AG09319 (cell line): Measurements from ENCODE around the gene ENDOU.
A peak's percentile ranks its signal among the peaks of the same experiment; 100 is the strongest.

Experiments used
- DNase-seq: peaks from one replicate; pipeline ENCODE4 v3.0.0-alpha.2; 2010; ENCODE audit warnings: low read depth; ENCODE audit errors: extremely low read depth
- TF ChIP-seq, protein P1 (sequence below): IDR thresholded peaks from 2 replicates; pipeline ENCODE4 v1.5.1; 2011; ENCODE audit warnings: low read depth, mild to moderate bottlenecking, inconsistent platforms, low read length, moderate library complexity

Gene ENDOU

DNA sequence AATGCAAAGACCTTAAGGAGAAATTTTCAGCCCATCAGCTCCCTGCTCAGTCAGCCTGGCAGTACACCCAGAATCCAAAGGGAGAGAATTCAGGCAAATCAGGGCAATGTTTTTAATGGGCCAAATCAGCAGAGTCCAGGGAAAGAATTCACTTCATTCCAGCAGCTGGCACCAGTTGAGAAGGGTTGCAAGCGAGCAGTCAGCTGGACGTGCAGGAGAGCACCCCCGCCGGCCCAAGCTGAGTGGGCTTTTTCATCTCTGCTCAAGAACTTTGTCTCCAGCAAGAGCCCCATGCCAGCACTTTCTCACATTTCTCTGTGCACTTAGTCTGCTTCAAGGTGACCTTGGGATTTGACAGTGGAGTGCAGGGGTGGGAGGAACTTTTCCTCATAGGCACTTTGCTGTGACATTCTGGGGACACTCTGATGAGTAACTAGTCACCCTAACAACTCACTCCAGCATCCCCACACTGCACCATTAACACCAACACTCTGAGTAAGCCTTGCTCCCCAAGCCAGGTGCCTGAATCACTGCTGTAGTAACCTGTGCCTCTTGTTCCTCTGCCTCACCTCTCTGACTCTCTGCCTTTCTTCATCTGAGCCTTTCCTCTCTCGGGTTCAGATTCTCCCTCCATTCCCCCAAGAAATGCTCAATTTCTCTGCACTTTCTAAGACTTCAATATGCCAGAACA is 2.2 kb downstream of the ENDOU start:
- TF ChIP-seq, protein P1, sequence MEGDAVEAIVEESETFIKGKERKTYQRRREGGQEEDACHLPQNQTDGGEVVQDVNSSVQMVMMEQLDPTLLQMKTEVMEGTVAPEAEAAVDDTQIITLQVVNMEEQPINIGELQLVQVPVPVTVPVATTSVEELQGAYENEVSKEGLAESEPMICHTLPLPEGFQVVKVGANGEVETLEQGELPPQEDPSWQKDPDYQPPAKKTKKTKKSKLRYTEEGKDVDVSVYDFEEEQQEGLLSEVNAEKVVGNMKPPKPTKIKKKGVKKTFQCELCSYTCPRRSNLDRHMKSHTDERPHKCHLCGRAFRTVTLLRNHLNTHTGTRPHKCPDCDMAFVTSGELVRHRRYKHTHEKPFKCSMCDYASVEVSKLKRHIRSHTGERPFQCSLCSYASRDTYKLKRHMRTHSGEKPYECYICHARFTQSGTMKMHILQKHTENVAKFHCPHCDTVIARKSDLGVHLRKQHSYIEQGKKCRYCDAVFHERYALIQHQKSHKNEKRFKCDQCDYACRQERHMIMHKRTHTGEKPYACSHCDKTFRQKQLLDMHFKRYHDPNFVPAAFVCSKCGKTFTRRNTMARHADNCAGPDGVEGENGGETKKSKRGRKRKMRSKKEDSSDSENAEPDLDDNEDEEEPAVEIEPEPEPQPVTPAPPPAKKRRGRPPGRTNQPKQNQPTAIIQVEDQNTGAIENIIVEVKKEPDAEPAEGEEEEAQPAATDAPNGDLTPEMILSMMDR = no peak

DNA sequence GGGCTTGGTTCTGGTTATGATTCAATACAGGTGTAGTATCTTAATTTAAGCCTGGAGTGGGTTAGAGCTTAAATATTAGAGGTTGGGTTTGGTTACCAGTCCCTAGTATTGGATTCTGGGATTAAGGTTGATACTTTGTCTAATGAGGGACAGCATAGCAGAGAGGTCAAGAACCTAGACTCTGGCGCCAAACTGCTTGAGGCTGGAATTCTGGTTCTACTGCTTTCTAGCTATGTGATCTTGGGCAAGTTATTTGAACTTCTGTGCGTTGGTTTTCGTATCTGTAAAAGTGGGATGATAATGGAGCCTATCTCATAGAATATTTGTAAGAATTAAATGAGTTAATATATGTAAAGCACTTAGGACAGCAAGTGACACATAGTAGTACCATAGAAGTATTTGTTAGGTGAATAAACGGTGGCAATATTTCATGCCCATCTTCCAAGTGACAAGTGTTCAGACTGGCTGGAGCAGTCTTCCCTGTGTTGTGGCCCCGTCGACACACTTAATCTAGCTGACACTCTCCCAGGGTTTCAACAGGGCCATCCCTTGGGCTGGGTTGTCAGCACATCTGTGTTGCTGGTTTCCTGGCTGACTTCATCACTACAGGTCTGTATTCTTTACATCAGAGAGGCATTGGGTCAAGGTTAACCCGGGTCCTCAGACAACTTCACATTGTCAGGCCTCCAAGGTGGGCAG is 3.0 kb downstream of the ENDOU start:
- TF ChIP-seq, protein P1 = no peak
- DNase-seq = no peak

More for the DNA sequence above, 2.2 kb downstream of the ENDOU start:
- no peak for DNase-seq

DNA sequence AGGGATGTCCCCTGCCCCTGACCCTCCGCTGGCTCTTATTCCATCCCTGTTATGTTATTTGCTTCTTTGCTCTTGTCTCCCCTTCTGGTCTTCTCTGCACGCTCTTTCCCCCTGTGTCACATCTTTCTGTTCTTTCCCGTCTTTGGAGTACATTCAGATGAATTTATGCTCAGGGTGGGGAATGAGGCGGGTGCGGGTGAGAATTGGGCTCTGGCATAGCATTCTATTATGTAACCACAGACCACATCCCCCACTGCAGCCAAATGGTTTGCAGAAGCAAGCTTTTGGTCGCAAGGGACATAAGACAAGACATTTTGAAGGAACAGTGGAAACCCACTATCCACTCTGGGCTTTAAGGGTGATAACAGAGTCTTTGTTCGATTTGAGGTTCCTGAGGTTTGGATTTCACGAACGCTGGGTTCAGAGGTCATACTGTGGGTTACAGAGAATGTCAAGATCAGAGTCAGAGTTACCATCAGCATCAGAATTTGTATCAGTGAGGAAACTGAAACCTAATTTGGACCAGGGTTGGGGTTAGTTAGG is 3.8 kb downstream of the ENDOU start:
- no peak for DNase-seq
- TF ChIP-seq, protein P1 = no peak

DNA sequence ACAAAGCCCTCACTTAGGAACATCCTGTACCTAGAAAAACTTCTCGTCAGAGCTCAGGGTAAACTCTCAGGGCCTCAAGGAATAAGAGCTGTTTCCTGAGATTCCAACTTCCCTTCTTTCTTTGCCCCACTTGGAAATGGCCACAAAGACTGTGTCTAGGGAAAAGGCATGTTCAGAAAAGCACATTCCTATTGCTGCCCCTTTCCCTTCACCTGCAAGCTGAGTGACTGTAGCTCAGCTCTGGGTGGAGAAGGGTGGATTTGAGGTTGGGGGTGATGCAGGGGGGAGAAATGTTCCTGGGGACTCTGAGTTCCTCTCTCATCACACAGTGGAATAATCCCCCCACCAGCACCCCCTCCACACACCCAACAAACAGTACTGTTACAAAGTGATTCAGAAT is 6.8 kb downstream of the ENDOU start:
- TF ChIP-seq, protein P1 = no peak

DNA sequence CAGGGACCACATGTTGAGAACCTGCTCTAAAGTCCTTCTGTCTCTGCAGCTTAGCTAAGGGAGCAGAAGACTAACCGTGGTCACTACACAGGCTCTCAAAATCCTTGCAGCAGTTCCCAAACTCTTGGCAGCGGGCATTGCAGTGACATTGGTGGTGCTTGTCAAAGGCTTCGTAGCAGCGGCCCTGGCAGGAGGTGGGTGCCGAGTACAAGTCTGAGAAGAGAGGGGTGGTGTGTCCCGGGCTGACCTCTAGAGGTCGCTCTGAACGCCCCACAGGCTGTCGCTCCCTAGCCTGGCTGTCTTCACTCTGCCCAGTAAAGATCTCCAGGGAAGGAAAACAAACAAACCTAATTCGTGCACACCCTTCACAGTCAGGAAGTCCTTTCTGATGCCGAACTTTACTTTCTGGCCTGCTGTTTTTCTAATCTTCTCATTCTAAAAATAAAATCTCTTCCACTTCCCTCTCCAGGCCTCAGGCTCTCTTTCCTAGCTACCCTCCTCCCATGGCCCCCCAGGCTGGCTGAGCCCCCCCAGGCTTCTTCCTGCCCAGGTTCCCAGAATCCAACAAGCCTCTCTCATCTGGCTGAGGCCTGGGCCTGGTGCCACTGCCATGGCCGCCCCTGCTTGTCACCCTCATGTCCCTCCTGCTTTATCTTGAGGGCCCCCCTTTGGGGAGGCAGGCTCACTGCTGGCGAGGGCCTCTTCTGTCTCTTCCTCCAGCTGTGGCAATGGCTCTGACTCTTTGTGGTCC is 7.7 kb downstream of the ENDOU start:
- TF ChIP-seq, protein P1 = peak; percentile 97

More for the DNA sequence above, 6.8 kb downstream of the ENDOU start:
- DNase-seq = no peak

DNA sequence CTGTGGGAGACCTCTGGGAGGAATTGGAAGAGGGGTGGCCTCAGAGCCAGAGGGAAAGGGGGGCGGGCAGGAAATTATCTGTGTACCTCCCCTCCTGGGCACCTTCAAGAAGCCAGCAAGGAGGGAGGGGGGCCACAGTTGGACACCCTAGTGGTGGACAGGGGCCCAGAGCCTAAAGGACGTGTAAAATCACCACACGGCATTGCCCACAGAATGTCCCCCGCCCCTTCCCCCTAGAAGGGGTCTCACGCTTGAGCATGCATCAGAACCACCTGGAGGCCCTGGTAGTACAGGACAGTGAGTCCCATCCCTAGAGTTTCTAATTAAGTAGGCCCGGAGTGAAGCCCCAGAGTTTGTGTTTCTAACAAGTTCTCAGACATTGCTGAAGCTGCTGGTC is 8.2 kb downstream of the ENDOU start:
- TF ChIP-seq, protein P1 = no peak
- DNase-seq = no peak

More for the DNA sequence above, 7.7 kb downstream of the ENDOU start:
- DNase-seq = peak; percentile 75
